Neural cell (in vitro differentiated cells): Measurements from ENCODE around the gene RAB11FIP3.

ENCODE experiments used
- CTCF ChIP-seq: fragments of 450-650 bp; IDR thresholded peaks from 2 replicates; pipeline ENCODE4 v1.5.1; 2014; ENCODE audit warnings: antibody characterized with exemption, mild to moderate bottlenecking, moderate library complexity; ENCODE audit not compliant: poor library complexity, severe bottlenecking
- EP300 ChIP-seq: fragments of 450-650 bp; conservative IDR thresholded peaks from 2 replicates; pipeline ENCODE4 v1.6.1; 2014; ENCODE audit warnings: antibody characterized with exemption, mild to moderate bottlenecking, moderate library complexity; ENCODE audit not compliant: poor library complexity, severe bottlenecking
- REST ChIP-seq: IDR thresholded peaks from 2 replicates; pipeline ENCODE4 v1.6.1; 2012; ENCODE audit warnings: borderline replicate concordance

GRCh38 chr16:392450-393030 lies 32.9 kb upstream of the RAB11FIP3 start:
- TF ChIP-seq CTCF, result no peak
- no peak for TF ChIP-seq EP300
- no peak for TF ChIP-seq REST
